Nucleus accumbens (tissue), 56 donors: ENCODE measurements around the gene EXTL2.
"Not testable (repeated sequence)": the region's sequence is repeated elsewhere in the genome, so short reads cannot be mapped to it uniquely, and the experiment has no call there.

ENCODE experiments used
- DNase-seq, 56 donors: peaks; one replicate each; lab custom pipeline; 2025; lab: John Stamatoyannopoulos, UW

The EXTL2 gene

DNA sequence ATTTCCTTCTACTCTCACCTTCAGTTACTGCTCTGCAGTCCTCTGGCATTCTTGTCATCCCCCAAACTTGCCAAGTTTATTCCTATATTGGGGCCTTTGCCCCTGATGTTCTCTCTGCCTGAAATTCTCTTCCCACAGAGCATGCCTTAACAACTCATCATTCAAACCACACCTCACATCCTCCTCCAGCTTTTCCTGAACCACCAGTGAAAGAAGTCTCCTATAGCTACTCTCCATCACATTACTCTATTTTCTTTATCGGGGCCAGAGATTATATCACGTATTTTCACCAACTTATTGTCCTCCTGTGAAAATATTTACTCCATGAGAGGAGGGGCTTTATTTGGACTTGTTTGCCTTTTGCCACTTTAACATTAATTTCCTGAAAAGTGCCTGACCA lies 32.1 kb downstream of the EXTL2 start:
- DNase-seq: no peak

DNA sequence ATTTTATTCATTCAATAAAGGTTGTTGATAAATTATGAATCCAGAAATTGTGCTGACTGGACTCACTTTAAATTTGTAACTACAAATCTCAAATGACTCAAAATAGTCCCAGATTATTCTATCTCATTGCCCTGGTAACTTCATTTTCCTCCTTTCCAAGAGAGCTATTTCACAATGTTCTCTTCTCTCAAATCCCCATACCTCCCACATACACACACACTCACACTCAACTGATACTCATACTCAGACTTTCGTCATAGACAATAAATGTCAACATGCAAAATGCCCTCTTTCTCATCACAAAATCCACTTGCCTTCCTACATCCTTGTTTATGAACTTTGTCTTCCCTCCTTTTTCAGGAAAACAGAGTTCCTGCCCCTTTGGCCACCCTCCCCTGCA lies 33.3 kb downstream of the EXTL2 start:
- DNase-seq: no peak

GRCh38 chr1:100860397-100860991 lies 34.1 kb downstream of the EXTL2 start:
- DNase-seq: no peak

GRCh38 chr1:100855116-100855515 lies 39.5 kb downstream of the EXTL2 start:
- not testable (repeated sequence) for DNase-seq

DNA sequence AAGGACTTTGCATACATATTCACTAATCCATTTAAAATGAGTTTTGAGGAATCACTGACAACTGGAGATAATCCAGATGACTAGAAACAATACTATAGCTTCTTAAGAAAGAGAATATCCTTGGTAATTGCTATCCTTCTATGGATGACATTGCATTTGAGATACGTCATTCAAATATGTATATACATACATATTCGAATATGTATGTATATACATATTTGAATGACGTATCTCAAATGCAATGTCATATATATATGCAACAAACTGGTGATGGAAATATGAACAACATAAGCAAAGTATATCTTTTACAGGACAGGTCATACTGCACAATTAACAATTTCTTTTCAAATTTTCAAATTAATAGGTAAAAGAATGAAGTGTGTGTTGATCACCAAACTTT lies 41.7 kb downstream of the EXTL2 start:
- DNase-seq: no peak

DNA sequence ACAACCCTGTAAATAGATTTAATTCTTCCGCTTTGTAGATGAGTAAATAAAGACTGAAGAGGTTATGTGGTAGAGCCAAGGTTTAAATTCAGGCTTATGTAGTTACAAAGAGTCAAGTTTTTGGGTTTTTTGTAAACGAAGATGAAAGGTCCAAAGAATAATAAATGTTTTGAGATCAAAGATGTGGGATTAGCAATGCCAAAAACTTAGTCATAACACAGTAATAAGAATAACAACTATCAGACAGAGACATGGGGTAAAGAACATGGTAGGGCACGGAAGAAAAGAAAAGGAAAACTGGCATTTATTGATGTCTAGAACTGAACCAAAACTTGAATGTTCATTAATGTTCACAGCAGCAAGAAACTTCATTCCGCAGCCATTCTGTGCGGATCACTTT lies 42.9 kb downstream of the EXTL2 start:
- no peak for DNase-seq

DNA sequence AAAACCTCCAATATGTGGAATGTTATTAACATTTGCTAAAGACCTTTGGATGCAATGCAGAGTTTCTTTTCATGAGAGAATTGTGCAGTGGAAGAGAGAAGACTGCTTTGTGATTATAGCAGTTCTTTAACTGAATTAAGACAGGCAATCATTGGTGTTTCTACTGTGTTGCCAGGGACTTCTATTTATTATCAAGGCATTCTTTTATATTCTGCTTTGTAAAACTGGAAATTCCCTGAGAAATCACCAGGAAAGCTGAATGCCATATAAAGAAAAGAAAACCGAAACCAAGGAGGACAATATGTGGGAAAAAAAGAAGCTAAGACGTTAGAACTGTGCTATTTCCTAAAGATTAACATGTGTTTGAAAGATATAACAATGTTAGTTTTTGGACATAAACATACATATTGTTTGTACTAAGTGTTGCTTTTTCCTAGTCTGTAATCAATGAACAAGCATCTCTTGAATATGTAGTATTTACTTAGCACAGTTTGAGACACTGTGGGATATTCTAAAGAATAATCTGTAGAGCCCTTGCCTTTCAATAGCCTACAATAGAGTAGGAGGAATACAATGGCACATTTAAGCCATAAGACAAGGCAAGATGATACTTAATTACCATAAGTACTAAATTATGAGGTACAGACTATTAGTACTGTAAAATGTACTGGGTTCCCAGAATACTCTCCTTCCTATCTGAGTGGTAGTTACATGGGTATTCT lies 47.1 kb downstream of the EXTL2 start:
- no peak for DNase-seq

DNA sequence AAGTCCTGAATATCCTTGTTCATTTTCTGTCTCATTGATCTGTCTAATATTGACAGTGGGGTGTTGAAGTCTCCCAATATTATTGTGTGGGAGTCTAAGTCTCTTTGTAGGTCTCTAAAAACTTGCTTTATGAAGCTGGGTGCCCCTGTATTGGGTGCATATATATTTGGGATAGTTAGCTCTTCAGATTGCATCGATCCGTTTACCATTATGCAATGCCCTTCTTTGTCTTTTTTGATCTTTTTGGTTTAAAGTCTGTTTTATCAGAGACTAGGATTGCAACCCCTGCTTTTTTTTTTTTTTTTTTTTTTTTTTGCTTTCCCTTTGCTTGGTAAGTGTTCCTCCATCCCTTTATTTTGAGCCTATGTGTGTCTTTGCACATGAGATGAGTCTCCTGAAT lies 51.5 kb downstream of the EXTL2 start:
- not testable (repeated sequence) for DNase-seq

DNA sequence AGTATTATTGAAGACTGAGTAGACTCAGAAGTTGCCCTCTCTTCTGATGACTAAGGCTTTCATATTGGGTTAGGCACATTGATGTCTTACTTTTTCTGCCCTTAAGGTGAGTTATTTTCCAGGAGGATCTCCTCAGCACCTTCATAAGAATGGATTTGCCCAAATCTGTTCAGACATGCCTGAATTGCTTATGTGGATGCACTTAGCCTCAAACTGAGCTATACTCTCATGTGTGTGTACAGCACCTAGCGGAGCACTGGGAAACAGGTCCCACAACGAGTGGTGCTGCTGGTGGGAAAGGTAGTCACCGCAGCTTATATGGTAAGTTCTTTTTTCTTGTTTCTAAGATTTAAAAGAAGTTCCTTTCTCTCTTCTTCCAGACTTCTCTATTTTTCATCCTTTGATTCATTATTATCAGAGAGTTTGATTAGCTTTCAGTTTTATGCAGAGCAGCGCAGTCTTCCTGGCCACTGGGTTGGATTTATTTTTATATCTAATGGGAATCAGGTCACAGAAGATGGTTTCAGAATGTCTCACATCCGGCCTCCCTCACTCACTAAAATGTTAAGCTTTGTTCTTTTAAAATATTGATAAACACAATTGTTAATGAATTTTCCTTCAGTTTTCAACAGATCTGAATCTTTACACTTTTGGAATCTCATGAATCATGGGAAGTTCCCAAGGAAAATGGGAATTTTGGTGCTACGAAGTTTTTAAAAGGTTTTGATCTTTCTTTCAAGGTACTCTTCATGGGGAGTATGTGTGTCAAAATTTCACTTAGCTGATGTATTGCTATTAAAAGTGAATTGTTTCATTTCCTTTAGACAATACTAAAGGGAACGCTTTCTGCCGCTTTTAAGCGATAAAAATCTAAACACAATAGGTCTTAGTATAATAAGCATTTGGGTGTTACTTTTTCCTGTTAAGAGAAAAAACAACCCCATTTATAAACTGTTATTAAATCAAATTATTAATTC lies 58.5 kb downstream of the EXTL2 start:
- no peak for DNase-seq

DNA sequence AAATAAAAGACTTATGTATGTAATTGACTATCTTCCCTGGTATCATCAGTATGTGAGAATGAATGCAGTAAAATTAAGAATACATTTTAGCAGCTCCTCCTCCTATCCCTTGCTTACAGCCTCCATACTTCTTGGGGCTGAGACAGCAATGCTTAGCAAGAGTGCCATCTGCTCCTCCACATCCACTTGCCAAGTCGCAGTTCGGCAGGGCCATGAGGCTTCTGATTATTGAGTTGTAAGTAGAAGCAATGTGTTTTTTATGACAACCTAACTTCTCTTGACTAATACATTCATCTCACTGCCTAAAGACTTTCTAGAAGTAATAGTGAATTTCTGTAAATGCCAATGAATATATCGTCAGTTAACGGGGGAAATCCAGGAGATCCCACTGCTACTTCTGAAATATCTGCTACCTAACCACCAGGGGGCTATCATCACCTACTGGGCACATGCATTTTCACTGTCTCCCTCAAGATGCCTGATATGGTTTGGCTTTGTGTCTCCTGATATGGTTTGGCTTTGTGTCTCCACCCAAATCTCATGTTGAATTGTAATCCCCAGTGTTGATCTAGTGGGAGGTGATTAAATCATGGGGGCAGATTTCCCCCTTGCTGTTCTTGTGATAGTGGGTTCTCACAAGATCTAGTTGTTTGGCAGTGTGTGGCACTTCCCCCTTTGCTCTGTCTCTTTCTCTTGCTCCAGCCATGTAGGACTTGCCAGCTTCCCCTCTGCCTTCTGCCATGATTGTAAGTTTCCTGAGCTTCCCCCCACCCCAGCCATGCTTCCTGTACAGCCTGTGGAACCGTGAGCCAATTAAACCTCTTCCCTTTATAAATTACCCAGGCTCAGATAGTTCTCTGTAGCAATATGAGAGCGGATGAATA lies 59.6 kb downstream of the EXTL2 start:
- DNase-seq: no peak

DNA sequence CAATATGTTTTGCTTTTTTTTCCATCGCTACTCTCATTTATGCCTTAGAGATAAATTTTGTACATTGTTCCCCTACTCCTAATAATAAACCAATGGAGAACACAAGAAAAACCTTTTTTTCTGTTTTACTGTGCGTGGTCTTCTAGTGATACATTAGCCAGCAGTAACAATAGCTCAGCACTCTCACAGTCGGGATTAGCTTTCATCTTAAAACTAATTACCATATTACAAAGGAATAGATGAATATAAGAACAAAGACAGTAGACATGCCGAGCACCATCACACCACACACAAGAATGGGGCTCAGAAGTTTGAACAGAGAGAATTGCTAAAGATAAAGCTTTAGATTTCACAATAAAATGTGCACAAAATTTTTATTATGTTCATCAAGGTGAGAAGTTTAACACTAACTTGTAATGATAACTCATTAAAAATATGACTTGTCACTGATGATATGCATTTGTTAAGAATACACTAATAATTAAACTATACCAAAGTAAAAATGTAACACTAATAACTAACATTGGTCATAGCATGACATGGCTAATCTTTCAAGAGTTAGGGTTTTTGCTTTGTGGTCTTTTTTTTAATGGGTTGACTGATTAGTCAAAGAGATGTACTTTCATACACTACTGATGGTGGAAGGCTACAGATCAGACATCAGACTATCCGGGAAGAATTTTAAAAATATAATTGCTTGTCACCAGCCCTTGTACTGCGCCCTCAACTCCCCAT lies 61.8 kb downstream of the EXTL2 start:
- DNase-seq: no peak

DNA sequence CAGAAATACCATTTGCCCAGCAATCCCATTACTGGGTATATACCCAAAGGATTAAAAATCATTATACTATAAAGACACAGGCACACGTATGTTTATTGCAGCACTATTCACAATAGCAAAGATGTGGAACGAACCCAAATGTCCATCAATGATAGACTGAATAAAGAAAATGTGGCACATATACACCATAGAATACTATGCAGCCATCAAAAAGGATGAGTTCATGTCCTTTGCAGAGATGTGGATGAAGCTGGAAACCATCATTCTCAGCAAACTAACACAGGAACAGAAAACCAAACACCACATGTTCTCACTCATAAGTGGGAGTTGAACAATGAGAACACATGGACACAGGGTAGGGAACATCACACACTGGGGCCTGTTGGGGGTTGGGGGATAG lies 69.0 kb downstream of the EXTL2 start:
- DNase-seq: not testable (repeated sequence)
